Islet precursor cell (in vitro differentiated cells): Measurements from ENCODE around the gene PTAFR.

Experiments used
- DNase-seq: peaks from one replicate; pipeline ENCODE4 v3.0.0-alpha.2; 2018

The PTAFR gene

DNA sequence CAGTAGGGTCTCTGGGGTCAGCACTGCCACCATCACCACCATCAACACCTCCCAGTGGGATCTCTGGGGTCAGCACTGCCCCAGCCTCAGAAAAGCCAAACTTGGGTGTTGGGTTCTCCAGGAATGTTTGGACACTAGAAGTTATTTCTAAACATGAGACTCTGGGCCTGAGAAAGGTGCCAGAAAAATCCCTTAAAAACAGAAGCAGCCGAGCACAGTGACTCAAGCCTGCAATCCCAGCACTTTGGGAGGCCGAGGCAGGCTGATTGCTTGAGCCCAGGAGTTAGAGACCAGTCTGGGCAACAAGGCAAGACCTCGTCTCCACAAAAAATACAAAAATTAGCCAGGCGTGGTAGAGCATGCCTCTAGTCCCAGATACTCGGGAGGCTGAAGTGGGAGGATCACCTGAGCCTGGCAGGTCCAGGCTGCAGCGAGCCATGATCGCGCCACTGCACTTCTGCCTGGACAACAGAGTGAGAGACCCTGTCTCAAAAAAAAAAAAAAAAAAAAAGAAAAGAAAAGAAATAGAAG, 470 bp downstream of the PTAFR start:
- DNase-seq: no peak

- DNase-seq: no peak
Measured at GRCh38 chr1:28173980-28174297, 2.6 kb downstream of the PTAFR start.

GRCh38 chr1:28173151-28173979, 3.1 kb downstream of the PTAFR start:
- peak; percentile 71 for DNase-seq

DNA sequence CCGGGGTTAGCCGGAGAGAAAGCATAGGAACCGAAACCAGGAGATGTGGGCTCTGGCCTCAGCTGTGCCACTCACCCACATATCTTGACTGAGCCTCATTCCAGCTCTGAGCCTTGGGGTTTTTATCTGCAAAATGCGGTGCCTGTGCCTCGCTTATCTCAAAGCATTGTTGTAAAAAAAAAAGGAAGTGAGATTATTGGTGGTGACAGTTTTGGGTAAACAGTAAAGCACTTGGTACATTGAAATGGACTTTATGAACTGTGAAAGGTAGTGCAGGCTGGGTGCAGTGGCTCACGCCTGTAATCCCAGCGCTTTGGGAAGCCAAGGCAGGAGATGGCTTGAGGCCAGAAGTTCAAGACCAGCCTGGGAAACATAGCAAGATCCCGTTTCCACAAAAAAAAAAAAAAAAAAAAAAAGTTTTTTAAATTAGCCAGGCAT, 3.8 kb downstream of the PTAFR start:
- no peak for DNase-seq

- DNase-seq: no peak
Measured at GRCh38 chr1:28171246-28171645, 5.2 kb downstream of the PTAFR start.

- no peak for DNase-seq
Measured at GRCh38 chr1:28170001-28170596, 6.4 kb downstream of the PTAFR start.

DNA sequence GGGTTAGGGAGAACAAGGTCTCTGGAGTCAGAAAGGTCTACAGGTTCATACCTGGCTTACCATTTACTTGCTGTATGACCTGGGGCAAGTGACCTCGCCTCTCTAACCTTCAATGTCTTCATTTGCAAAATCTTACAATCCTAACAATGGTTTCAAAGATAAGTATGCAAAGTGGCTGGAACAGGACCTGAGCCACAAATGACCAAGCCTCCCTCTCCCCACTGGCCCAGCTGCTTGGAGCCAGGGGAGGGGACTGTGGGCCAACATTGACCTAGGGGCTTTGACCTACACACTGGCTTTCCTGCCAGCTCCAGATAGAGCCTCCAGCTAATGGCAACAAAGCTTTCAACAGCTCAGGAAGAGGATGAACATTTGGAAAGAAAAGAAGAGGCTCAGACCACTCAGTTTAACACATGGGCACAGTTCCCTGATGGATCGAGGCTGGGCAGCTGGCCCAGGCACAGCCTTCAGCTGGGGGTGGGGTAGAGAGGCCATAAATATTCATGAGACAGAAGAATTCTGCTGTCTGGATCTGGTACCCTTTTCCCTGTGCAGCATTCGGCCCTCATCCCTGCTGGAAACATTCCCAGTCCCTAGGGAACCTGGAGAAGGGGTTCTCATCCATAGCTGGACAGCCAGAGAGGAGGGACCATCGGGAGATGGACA, 12.9 kb downstream of the PTAFR start:
- peak; percentile 74 for DNase-seq

DNA sequence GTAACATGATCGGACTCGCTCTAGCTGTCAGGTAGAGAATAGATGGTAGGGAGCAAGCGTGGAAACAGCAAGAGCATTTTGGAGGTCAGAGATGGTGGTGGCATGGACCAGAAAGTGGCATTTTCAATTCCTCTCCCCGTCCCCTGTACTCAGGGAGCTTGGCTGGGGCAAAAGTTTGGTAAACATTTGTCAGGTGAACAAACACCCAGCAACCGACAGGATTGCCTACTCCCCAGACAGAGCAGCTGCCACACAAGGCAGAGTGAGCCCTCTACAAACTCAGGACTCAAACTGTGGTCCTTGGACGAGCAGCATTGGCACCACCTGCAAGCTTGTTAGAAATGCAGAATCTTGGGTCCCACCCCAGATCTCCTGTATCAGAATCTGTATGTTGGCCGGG, 14.3 kb downstream of the PTAFR start:
- DNase-seq: no peak

DNA sequence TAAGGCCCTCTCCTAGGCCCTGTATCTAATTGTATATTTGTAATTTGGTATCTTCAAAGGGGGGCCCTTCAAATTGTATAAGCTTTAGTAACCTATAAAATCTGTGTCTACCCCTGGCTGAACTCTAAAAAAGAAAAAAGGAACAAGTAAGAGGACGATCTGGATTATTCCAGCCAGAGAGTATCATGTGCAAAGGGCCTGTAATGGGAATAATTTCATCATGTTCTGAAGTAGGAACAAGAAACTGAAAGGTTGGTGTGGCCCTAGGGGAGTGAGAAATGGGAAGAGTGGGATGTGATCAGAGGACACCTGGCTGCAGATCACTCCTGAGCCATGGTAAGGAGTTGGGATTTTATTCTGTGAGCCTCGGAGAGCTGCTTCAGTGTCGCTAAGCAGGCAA, 14.7 kb downstream of the PTAFR start:
- DNase-seq: no peak

GRCh38 chr1:28160782-28161266, 15.7 kb downstream of the PTAFR start:
- DNase-seq: no peak

DNA sequence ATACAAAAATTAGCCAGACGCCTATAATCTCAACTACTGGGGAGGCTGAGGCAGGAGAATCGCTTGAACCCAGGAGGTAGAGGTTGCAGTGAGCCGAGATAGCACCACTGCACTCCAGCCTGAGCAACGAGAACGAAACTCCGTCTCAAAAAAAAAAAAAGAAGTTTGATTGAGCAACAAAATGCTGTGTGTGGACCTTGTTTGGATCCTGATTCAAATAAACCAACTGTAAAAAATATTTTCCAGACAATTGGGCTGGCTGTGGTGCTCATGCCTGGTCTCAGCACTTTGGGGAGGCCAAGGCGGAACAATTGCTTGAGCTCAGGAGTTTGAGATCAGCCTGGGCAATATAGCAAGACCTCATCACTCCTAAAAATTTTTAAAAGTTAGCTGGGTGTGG, 16.8 kb downstream of the PTAFR start:
- no peak for DNase-seq

DNA sequence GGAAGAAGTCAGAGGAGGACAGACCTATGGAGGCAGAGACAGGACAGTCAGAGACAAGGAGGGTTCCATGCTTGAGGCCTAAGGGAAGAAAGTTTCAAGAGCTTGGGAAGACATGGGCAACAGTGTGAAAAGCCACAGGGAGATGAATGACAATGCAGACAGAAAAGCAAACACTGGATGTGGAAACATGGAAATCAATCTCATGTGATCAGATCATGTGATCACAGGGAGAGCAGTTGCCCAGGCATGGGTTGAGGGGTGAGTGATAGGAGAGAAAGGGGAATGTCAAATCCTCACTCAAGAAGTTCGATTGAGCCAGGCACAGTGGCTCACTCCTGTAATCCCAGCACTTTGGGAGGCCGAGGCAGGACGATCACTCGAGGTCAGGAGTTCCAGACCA, 17.2 kb downstream of the PTAFR start:
- no peak for DNase-seq

GRCh38 chr1:28157894-28158293, 18.6 kb downstream of the PTAFR start:
- peak; percentile 91 for DNase-seq

- no peak for DNase-seq
Measured at GRCh38 chr1:28156821-28157220, 19.7 kb downstream of the PTAFR start.

DNA sequence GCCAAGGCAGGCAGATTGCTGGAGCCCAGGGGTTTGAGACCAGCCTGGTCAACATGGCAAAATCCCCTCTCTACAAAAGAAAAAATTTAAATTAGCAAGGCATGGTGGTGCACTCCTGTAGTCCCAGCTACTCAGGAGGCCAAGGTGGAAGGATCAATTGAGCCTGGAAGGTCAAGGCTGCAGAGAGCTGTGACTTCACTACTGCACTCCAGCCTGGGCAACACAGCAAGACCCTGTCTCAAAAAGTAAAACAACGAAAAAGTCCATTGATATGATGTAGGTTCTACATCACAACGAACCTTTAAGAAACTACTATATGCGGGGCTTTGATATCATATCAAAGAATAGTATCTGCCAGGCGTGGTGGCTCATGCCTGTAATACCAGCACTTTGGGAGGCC, 20.9 kb downstream of the PTAFR start:
- no peak for DNase-seq

GRCh38 chr1:28154078-28154594, 22.4 kb downstream of the PTAFR start:
- DNase-seq: no peak

DNA sequence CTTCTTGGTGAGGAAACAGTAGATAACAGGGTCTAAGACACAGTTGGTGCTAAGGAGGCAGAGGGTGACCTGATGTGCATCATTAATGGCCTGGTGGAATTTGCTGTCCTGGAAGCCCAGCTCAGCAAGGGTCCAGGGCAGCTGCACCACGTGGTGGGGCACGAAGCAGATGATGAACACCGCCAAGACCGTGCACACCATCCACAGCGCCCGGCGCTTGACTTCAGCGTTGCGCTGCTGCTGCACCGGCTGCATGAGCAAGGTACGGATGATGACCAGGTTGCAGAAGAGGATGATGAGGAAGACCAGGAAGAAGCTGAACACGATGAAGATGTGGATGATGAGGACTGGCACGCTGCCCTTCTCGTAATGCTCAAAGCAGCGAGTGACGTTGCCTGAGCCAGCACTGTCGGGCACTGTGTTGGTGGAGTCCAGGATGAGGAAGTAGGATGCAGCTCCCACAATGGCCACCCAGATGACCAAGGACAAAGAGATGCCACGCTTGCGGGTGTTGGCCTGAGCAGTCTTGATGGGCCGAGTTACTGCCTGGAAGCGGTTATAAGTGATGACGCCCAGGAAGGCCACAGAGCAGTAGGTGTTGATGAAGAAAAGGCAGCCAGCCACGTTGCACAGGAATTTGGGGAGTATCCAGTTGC, 26.2 kb downstream of the PTAFR start:
- no peak for DNase-seq

DNA sequence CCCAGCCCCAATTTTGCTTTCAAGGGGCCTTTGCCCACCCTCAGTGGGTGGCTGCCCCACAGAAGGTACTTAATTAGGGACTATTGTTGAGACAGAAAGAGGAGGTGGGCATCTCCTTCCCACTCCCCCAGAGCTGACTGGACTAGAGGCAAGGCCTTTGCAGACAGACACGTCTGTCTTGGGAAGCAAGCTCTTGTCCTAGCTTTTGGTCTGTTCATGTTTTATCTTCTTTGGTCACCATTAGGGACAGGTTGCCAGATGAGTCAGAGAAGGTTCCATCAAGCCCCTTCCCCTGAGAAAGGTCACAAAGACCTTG, 27.7 kb downstream of the PTAFR start:
- DNase-seq: no peak

- DNase-seq: peak; percentile 64
Measured at GRCh38 chr1:28147264-28148094, 29.0 kb downstream of the PTAFR start.

- DNase-seq: no peak
Measured at GRCh38 chr1:28145728-28146127, 30.8 kb downstream of the PTAFR start.

DNA sequence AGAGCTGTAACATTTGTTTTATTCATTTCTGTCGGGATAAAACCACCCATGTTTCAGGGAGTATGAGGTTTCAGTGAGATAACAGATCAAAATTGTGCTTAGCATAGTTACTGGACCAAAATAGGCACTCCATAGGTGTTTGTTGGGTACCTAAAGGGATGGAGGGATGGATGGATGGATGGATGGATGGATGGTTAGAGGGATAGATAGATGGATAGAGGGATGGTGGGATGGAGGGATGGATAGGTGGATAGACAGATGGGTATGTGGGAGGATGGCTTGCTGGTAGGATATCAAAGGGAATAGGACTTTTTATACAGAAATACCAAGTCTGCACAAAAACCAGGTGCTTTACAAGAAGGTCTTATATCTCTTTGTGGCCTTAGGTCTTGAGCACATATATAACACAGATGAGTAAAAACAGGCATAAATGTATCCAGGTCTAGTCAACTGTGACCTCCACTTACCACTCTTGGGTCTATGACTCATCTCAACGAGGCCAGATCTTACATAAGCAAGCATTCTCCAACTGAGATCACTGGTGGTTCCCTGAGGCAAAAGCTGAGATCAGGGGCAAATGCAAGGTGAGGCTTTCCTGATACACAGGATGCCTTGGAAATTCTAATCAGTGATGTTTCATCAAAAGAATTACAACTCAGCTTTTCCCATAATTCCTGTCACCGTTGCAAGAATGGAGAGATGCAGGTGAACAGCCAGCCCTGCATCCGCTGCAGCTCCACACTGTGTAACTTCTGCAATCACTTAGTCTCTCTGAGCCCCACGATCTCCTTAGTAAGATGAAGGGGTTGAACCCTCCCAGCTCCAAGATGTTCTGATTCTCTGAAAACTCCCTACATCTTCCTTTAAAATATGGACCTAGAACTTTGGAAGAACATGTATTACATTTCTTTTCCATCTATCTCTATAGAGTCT, 32.0 kb downstream of the PTAFR start:
- DNase-seq: peak; percentile 70
